Activated CD4-positive, alpha-beta T cell treated with anti-CD3 and anti-CD28 coated beads, Interleukin-2, amount 50 U/mL, for 24 hours (primary cell): Measurements from ENCODE around the gene DSTYK.
A peak's percentile ranks its signal among the peaks of the same experiment; 100 is the strongest.

Experiments used
- DNase-seq, 2 donors: peaks; one replicate each; pipeline ENCODE4 v3.0.0-alpha.2; 2020; ENCODE audit warnings: low read depth in 1 of 2, low spot score in 1 of 2

DSTYK gene, protein sequence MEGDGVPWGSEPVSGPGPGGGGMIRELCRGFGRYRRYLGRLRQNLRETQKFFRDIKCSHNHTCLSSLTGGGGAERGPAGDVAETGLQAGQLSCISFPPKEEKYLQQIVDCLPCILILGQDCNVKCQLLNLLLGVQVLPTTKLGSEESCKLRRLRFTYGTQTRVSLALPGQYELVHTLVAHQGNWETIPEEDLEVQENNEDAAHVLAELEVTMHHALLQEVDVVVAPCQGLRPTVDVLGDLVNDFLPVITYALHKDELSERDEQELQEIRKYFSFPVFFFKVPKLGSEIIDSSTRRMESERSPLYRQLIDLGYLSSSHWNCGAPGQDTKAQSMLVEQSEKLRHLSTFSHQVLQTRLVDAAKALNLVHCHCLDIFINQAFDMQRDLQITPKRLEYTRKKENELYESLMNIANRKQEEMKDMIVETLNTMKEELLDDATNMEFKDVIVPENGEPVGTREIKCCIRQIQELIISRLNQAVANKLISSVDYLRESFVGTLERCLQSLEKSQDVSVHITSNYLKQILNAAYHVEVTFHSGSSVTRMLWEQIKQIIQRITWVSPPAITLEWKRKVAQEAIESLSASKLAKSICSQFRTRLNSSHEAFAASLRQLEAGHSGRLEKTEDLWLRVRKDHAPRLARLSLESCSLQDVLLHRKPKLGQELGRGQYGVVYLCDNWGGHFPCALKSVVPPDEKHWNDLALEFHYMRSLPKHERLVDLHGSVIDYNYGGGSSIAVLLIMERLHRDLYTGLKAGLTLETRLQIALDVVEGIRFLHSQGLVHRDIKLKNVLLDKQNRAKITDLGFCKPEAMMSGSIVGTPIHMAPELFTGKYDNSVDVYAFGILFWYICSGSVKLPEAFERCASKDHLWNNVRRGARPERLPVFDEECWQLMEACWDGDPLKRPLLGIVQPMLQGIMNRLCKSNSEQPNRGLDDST

DNA sequence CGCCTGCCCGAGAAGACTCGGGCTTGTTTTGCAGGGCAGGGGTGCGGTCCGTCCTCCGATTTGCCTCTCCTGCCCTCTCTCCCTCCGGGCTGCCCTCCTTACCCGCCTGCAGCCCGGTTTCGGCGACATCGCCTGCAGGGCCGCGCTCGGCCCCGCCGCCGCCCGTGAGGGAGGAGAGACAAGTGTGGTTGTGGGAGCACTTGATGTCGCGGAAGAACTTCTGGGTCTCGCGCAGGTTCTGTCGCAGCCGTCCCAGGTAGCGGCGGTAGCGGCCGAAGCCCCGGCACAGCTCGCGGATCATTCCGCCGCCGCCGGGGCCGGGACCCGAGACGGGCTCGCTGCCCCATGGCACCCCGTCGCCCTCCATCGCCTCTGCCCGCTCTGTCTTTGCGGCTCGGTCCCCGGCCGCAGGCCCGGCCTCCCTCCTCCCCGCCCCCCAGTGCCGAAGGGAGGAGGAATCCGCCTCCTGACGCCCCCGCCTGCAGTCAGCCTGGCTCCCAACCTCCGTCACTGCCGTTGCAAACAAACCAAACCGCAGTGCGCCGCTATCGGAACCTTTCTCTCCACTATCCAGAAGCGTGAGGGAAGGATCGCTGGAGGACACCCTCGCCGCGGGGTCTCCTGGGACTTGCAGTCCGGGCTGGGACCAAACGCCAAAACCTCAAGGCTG lies at the start of gene DSTYK:
TSS of gene DSTYK (minus strand) at position 534 of the 670 bp plus-strand sequence. CDS start at position 367, 167 bp downstream.
- DNase-seq: peak; percentile 88 to 92

DNA sequence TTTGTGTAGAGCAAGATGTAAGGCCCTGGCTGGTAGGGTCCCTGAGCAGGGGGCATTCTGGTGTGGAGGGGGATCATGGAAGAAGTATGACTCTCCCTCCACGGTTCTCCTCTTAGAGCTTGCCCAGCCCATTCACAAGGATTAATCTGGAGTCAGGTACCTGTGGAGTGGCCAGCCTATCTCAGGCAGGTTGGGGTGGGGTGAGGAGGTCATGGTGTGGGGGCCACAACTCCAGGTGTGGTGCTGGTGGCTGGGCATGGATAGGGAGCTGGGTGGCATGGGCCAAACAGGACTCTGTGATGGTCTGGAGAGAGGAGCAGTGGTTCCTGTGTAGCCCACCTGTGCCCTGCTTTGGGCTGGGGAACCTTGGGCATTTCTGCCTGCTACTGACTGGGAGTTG lies 48.5 kb upstream of the DSTYK start:
- no peak for DNase-seq

DNA sequence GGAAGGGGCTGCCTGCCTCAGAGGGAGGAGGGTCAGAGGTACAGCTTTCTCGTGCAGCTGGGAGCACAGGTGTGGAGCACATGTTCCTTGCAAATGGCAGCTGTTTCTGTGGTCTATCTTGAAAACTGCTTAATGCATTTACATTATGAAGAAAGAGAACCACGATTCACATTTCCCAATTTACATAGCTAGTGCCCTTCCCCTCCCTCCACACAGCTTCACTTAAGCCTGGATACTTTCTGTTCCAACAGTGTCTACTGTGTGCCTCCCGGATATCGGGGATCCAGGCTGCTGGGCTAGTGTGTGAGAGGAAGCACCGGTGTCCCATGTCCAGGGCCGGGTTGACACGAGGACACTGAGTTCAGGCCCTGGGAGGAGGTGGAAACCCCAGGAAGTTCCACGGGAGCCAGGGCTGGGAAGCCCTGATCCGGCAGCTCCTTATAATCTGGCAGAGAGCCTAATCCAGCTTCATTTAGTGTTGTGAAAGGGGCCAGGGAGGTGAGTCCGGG lies 47.9 kb upstream of the DSTYK start:
- DNase-seq: no peak

DNA sequence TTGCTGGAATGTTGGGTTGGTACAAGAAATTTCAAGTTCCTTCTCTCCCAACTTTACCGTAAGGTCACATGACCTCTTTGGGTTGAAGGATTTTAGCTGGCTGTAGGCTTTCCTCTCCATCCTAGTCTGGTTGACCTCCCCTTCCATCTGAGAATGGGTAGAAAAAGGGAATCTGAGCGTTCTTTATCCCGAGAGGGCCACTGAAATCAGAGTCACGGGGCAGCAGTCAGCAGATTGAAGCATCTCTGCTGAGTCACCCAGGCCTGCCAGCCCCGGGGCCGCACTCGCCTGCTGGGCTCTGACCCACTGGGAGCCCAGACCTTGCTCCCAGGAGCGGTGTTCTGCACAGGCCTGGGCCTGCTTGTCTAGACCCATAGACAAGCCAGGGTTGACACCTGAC lies 47.2 kb upstream of the DSTYK start:
- no peak for DNase-seq

DNA sequence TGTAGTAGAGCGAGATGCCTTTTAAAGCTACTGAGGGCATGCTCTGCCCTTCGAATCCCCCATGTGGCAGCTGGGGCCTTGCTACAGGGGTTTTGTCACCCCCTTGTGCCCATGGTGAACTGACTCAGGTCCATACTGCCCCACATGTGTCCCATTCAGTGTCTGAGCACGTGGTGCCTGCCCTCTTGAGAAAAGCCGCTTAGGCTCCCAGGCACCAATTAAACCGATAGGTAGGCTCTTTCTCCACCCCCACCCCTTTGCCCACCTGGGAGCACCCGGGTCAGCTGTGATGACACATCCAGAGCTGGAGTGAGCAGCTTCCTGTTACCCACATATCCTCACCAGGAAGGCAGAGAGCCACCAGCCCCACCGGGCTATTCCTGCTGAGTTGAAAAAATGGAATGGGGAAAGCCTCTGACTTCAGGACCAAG lies 46.8 kb upstream of the DSTYK start:
- DNase-seq: no peak

DNA sequence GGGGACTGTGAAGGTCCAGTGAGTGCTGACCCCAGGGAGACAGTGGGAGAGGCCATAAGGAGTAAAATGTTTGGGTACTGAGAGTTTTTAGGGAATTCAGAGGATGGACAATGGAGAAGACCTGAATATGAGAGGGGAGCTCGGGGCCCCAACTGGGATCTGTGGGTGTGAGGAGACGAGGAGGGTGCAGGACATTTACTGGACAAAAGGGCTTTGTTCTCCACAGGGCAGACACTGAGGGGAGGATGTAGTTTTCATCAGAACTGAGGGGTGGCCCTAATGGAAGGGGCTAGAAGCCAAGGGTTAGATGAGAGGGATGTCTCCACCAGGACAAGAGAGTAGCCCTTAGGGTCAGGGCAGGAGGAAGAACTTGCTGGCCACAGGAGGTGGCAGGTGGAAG lies 46.2 kb upstream of the DSTYK start:
- no peak for DNase-seq

DNA sequence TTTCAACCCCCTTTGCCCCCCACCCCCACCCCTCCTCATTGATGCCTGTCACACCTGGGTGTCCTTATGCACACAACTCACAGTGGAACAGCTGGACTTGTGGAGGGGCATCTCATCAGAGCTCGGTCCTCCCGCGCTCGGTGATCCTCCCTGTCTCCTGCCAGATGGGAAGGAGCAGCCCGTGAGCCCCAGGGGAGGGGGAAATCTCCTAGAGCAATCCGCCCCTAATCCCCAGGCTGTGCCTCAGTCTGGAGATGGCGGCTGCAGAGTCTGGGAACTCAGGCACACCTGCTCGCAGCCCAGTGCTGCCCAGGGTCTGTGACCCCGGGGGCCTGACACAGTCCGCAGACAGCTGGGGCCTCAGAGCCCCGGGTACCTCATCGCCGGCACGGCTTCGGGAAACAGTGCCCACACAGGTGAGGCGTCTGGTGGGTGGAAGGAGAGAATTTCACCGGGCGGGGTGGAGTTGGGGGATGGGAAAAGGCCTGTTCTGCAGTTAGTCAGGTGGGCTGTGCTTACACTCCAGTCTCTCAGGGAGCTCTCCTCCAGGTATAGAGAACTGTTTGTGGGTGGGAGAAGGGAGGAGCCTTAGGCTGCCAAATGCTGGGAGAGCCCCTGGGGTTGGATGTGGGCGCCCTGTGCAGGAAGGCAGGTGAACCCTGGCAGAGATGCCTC lies 45.6 kb upstream of the DSTYK start:
- no peak for DNase-seq

DNA sequence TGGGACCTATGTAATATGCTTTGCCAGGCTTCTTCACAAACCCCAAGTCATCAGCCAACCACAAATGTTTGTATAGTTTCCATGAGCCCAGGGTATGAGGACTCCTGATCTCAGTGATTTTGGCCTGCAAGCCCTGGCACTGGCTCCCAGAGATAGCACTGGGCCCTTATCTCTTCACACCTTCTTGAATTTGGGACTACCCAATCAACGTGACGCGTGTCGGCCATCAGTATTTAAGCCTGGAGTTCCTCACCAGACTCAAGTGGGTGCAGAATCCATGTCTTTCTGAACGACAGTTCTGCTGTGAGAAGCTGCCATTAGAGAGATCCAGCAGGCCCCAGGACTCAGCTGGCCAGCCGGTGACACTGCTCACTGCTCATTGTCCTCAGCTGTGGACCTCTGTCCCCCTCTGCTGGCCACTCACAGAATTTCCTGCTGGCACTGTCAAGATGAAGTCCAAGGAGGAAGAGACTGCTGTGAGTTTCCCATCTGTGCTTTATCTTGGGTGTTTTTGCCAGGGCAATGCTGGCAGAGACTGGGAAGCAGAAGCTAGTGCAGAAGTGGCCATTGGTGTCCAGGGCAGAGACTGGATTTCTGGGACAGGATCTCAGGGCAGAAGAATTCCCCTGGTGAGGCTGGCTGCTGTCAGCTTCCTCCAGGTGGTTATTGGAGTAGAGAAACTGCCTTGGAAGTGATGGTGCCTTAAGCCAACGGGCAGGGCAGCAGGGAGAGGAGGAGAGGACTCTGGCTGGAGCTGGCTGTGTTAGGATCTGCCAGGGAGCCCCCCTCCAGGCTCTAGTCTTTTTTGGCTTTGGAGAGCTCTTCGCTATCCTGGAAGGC lies 44.7 kb upstream of the DSTYK start:
- DNase-seq: peak; percentile 80 to 87

DNA sequence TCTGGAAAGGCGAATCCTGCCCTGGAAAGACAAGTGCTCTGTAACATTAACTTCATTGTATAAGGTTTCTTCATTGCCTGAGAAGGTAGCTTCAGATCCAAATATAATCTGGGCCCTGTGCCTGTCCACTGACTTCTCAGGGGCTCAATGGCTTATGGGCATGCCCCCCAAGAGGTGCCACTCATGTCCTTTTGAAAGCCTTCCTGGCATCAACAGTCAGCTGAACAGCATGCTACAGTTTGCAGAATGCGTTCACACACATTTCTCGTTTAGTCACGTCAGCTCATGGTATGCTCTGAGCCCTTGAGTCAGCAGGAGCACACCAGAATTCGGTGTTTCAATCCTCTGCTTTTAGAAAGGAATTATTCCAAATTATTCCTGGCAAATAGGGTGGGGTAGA lies 40.1 kb upstream of the DSTYK start:
- DNase-seq: no peak

DNA sequence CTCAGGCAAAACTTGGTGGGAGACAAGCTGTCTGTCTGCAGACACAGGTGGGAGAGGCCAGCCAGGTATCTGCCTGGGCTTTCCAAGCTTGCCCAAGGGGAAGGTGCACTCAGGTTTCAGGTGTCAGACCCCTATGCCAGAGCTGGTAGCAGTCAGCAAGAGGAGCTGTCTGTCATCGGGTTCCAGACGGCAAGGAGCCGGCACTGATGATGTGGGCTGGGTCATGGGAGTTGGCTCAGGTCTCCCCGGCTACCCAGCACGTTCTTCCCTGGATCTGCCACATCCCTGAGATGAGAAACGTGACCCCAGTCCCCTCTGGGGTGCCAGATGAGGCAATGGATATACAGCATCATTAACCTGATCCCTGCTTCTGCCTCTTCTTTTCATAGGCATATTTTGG lies 39.2 kb upstream of the DSTYK start:
- no peak for DNase-seq

DNA sequence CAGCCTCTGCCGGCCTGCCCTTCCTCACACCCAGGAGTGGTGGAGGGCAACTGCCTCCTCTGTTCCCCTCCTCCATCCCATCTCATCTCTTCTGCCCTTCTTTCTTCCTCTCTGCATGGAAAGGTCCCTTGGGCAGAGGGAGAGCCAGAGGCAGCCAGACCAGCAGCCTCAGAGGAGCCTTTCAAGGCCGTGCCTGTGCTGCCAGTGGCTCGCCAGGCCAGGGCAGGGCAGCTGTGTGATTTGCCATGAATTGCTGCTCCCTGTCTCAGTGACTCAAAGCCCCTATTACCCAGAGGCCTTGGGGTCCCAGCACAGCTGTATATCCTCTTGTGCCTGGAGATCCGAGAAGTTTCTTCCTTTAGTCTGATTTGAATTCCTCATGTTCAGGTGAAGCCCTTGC lies 38.1 kb upstream of the DSTYK start:
- no peak for DNase-seq

DNA sequence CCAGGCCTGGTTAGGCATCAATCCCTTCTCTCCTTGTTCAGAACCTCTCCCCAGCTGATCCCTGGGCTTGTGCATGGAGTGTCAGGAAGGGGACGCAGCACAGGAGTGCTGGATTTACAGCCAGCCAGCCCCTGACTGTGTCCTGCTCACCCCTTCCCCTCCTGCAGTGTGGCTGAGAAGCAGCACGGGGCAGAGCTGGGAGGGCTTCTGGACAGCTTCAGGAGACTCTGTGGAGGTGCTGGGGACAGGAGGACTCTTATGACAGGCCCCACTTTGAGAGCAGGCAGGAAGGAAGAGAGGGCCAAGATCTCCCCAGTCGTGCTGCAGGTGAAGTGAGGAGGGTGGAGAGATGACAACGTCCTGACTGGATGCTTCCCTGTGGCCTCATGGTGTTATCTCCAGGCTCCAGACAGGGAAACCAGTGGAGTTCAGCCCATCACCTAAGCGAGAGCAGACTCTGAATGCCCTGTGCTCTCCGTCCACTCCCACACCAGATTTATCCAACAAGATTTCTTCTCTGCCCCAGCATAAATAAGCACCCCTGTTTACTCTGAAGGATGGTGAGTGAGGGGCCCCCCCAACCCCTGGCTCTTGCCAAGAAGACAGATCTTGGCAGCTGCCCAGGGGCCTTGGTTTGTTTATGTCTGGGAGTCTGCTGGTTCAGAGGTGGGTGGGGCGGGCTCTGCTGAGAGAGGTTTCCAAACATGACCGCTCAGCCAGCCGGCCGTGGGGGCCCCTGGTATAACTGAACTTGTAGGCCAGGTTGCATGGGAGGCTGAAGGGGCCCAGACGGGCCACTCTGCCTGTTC lies 37.5 kb upstream of the DSTYK start:
- no peak for DNase-seq

DNA sequence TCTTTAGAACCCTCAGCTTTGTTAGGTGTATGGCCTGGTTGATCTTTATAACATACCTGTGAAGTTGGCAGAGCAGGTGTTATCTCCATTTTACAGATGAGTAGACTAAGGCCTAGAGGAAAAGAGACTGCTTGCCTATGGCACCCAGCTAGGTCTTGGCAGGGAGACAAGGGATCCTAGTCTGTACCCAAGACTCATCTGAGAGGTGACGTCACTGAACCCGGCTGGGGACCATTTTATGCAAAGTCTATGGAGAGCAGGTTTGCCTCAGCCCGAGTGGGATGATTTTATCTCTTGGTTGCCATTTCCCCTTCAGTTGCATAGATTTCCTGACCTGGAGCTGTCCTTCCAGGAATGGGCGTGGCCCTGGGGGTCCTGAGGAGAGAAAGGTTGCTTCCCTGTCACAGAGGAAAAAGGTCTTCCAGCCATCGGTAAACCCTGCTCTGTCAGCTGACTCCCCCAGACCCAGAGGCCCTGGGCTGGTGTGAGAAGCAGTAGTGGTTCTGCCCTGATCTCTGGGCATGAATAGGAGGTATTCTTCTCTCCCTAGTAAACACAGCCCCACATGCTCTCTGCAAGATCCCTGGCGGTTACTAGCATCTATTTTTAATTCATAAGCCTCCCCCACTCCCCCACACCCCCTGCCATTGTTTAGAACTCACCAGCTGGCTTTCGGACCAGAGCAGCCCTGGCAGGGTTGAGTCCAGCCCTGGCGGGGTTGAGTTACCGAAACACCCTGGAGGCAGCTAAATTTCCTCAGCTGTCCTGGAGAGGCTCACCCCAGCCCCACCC lies 35.8 kb upstream of the DSTYK start:
- DNase-seq: no peak

DNA sequence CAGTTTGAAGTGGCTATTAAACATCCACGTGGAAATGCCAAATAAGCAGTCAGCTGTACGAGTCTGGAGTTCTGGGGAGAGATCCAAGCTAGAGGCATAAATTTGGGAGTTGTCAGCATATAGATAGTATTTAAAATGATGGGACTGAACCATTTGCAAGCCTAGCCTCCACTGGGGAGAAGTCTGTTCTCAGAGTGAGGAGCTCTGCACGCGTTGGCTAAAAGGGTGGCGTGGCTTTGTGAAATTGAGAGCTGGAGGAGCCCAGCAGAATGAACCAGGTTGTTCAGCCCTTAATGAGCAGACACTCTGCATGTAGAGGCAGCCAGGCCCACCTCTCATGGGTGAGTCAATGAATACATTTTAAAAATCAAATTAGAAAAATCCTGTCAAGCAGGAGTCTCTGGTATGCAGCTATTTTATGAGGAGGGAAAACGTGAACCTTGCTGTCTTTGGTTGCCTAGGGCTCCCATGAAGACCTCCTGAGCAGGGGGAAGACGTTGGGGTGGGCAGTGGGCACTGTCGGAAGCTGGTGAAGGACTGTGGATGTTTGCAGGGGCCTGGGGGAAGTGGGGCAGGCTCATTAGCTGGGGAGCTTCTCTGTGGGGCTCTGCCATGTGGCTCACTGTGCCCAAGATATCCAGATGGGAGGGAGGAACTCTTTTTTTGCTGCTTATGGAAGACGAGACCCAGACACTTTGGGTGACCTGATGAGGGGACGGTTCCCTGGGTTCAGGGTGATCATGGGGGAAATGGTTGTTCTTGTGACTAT lies 35.0 kb upstream of the DSTYK start:
- no peak for DNase-seq

DNA sequence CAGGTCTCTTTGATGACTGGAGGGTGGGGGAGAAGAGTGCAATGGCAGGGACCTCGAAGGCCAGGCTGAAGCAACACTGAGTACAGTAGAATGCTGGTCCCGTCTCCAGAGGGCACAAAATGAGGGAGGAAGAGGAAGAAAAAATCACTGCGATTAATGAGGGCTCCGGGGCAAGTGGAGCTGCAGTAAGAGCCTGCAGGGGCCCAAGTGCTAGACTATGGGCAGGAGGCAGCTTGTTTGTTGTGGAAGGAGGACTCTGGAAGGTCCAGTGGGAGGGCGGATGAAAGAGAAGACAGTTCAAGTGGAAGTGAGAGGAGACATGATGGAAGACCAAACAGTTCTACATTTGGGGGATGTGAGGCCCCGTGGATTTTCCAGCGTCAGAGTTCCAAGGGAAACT lies 33.6 kb upstream of the DSTYK start:
- no peak for DNase-seq

DNA sequence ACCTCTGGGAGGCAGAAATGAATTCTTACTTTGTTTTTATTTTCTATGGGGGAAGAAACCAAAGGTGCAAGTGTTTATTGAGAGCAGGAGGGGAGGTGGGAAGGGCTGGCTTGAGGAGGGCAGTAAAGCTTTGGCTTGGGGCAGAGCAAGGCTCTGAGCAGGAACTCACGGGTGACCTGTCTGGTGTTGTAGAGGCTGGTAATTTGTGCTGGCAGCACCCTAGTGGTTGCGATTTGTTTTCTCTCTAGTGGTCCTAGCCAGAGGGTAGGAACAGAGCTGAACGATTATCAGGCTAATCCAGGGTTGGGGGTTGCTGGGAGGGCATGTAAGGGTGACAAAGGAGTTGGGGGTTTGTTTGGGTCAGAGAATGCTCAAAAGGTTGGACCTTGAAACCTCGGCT lies 32.9 kb upstream of the DSTYK start:
- DNase-seq: no peak

DNA sequence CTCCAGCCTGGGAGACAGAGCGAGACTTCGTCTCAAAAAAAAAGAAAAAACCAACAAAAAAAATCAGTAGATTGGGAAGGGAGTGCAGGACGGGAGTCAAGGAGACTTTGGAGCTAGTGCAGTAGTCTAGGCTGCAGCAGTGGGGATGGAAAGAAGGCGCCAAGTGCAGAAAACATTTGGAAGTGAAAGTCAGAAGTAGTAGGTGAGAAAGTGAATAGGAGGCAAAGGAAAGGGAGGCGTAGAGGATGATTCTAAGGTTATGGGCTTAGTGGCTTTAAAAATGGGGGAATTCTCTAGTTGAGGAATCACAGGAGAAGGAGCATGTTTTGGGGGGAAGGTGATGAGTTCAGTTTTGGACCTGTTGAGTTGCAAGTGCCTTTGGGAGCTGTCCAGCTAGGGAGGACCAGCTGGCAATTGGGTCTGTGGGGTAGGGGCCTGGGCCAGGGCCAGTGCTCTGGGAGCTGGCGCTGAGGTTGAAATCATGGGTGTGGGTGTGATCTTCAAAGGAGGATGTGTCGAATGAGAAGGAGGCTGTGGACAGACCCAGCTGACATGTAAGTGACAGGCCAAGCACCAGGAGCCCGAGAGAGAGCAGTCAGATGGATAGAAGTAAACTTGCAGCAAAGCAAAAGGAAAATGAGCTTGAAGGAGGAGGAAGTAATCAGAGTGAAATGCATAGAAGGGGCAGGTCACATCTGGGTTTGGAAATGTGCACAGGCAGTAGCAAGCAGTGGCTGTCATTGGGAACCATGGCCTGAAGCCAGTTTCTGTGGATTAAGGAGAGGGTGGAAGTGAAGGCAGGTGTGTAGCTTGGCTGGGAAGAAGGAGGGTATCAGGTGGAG lies 32.1 kb upstream of the DSTYK start:
- no peak for DNase-seq
